Thyroid gland (tissue), 4 donors: ENCODE measurements around the gene EHBP1.

Experiments used
- CTCF ChIP-seq, 6 experiments: fragments of 200-600 bp in 3 of 6; fragments of 450-650 bp in 3 of 6; sonication (generic) in 3 of 6; IDR thresholded peaks; one replicate each; pipeline ENCODE4 v1.5.1; 2016 to 2019; ENCODE audit warnings: antibody characterized with exemption in 6 of 6, mild to moderate bottlenecking in 2 of 6, inconsistent platforms in 1 of 6, moderate library complexity in 1 of 6
- POLR2A ChIP-seq, 2 donors: fragments of 450-650 bp; IDR thresholded peaks; one replicate each; pipeline ENCODE4 v1.6.1; 2017; ENCODE audit warnings: antibody characterized with exemption in 2 of 2, mild to moderate bottlenecking in 2 of 2, moderate library complexity in 1 of 2

- TF ChIP-seq CTCF (IDR thresholded peaks at IDR 0.05) (no peak), POLR2A (IDR thresholded peaks at IDR 0.05) (no peak)
Measured at GRCh38 chr2:62760555-62760954, 55.0 kb downstream of the EHBP1 start.
